ENCODE measurements around the gene SDHAF1. TPM values are rescaled to one million over a fixed set of nuclear protein-coding genes. Genes with fewer than 3 reads are reported as not detected.

Gene SDHAF1
- total RNA-seq, 2 experiments from 2014 or later: 26.1 to 52.6 TPM

- ChIA-PET CTCF (ENCODE audit: unreplicated experiment) (no interaction called here), POLR2A (no interaction called here)
- H3K79me2 ChIP-seq (ENCODE audit: insufficient read depth, low read depth, low read length): peaks cover 2% of the 10 kb centered on the region; the same call in 1 of the 2 replicates
- H3K4me3 ChIP-seq (ENCODE audit: low read depth, low read length, poor library complexity, severe bottlenecking): no peak overlapping the region
- no peaks in the 10 kb centered on the region for H4K20me1 ChIP-seq (ENCODE audit: insufficient read depth, low read length)
- H3K9me3 ChIP-seq (ENCODE audit: low read length): no peaks in the 10 kb centered on the region
- no peaks in the 10 kb centered on the region for H3K36me3 ChIP-seq (ENCODE audit: insufficient read depth, low read length)
- H3K4me2 ChIP-seq (ENCODE audit: low read length): no peak overlapping the region
- DNase-seq (ENCODE audit: low spot score): no peak
- H3K4me1 ChIP-seq (ENCODE audit: insufficient read depth, low read length, poor library complexity, severe bottlenecking): peaks cover 2% of the 10 kb centered on the region
- BruUV-seq (replicated peaks): no TSS peak
- no peaks in the 10 kb centered on the region for H3K9me2 ChIP-seq (ENCODE audit: insufficient read depth, low read length)
- no peak overlapping the region for H2AFZ ChIP-seq (ENCODE audit: low read length)
- intact Hi-C loops (cut with micrococcal nuclease; ENCODE audit: unreplicated experiment): no loop called here
- H3K27ac ChIP-seq (ENCODE audit: low read depth, low read length, poor library complexity, severe bottlenecking): no peak overlapping the region
- TF ChIP-seq CTCF (conservative IDR thresholded peaks at IDR 0.05; ENCODE audit: low read length) (no peak), EZH2phosphoT487 (IDR thresholded peaks at IDR 0.05; ENCODE audit: borderline replicate concordance, low read depth, low read length) (no peak)
These were observed 14.8 kb downstream of the SDHAF1 start for GRCh38 chr19:36009633-36010379.

- intact Hi-C loops (cut with micrococcal nuclease; ENCODE audit: unreplicated experiment): no loop called here
- no peak overlapping the region for H2AFZ ChIP-seq (ENCODE audit: low read length)
- CTCF ChIA-PET (ENCODE audit: unreplicated experiment): no interaction called here
- POLR2A ChIA-PET: no interaction called here
- H3K27ac ChIP-seq (ENCODE audit: low read depth, low read length, poor library complexity, severe bottlenecking): no peak overlapping the region
- BruUV-seq (replicated peaks): no TSS peak
- H3K4me1 ChIP-seq (ENCODE audit: insufficient read depth, low read length, poor library complexity, severe bottlenecking): peaks cover 6% of the 10 kb centered on the region
- no peak overlapping the region for H3K4me2 ChIP-seq (ENCODE audit: low read length)
- TF ChIP-seq CTCF (conservative IDR thresholded peaks at IDR 0.05; ENCODE audit: low read length) (no peak), EZH2phosphoT487 (IDR thresholded peaks at IDR 0.05; ENCODE audit: borderline replicate concordance, low read depth, low read length) (no peak)
- no peaks in the 10 kb centered on the region for H3K9me2 ChIP-seq (ENCODE audit: insufficient read depth, low read length)
- H3K9me3 ChIP-seq (ENCODE audit: low read length): no peaks in the 10 kb centered on the region
- no peaks in the 10 kb centered on the region for H4K20me1 ChIP-seq (ENCODE audit: insufficient read depth, low read length)
- no peaks in the 10 kb centered on the region for H3K36me3 ChIP-seq (ENCODE audit: insufficient read depth, low read length)
- H3K79me2 ChIP-seq (ENCODE audit: insufficient read depth, low read depth, low read length): peaks cover 7% of the 10 kb centered on the region; the same call in 1 of the 2 replicates
- DNase-seq (ENCODE audit: low spot score): no peak
- no peak overlapping the region for H3K4me3 ChIP-seq (ENCODE audit: low read depth, low read length, poor library complexity, severe bottlenecking)
These were observed 15.4 kb downstream of the SDHAF1 start for GRCh38 chr19:36010402-36010801.
